OCI-LY3 (cell line): ENCODE data around the gene CHN1.

Source experiments
- CTCF ChIP-seq: fragments of 200-600, 300-600 bp; sonication (generic); IDR thresholded peaks from 2 replicates; pipeline ENCODE4 v1.5.1; 2014; ENCODE audit warnings: antibody characterized with exemption, low read length, low read depth
- EZH2phosphoT487 ChIP-seq: fragments of 200-600 bp; shearing (Covaris generic); IDR thresholded peaks from 2 replicates; pipeline ENCODE4 v1.6.1; 2018; ENCODE audit warnings: antibody characterized with exemption, mixed run types, low read depth

- TF ChIP-seq CTCF (no peak), EZH2phosphoT487 (no peak)
These were observed 10.2 kb upstream of the CHN1 start for GRCh38 chr2:175015340-175015739.
